DMS153 treated with DMSO at 0.1 percent for 48 hours (cell line): ENCODE results near the gene IRF5.
"Not testable (repeated sequence)": the region's sequence is repeated elsewhere in the genome, so short reads cannot be mapped to it uniquely, and the experiment has no call there.

ENCODE experiments used
- DNase-seq: peaks from one replicate; lab custom pipeline; 2025; ENCODE audit not compliant: unreplicated experiment; lab: John Stamatoyannopoulos, UW

The IRF5 gene

DNA sequence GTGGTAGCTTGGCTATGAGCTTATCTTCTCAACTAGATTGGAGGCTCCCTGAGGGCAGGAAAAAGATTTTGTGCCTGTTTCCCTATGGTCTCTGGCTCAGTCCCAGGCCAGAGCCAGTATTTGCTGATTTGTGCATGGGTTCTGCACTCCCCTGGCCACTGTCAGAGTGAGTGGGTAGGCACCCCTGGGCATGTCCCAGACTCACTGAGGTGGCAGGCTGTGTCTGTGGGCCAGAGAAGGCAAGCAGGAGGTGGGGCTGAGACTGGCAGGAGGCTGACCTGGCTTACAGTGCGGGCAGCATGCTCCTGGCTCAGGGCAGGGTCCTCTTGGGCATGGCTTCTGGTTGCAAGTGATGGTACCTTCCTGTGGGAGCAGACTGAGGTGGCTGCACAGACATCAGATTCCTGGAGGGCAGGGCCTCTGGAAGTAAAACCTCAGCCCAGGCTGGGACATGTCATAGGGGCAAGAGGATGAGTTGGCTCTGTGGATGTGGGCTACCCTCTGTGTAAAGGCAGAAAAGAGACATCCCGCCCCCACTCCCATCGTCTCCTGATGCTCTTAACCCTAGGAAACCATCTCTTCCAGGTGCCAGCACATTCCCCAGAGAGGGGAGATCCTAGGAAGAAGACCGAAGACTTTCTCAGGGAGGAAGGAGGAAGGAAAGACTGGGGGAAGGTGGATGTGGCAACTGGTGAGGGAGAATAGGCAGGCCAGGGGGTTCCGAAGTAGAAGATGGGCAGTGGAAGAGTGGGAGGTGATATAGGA is 31.5 kb upstream of the IRF5 start:
- no peak for DNase-seq

DNA sequence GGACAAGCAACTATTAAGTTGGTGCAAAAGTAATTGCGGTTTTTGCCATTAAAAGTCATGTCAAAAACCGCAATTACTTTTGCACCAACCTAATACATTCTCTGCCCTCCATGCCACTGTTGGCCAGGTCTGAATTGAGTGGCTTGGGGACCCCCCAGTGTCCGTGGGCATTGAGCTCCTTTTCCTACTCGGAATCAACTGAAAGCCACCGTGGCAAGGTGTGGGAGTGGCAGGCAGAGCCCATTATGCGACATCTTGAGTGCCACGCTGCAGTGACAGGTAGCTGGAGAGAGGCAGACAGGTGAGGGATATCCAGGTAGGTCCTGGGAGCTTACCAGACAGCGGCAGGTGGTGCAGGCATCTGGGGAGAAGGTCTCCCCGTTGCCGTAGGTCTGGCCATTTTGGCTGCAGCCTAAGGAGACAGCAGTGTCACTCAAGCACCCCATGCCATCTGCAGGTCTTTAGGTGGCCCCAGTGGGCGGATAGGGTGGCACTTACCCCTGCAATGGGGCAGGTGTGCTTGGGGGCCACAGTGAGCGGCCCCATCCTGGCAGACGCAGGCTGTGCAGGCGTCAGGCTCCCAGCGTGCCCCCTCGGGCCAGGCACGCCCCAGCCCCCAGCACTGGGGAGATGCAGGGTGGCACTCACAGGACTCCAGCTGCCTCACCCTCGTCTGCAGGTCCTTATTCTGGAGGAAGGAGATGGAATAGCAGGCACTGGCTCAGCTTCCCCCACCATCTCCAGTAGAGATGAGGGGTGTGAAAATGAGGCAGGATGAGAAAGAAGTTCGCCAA is 30.8 kb upstream of the IRF5 start:
- DNase-seq: no peak

DNA sequence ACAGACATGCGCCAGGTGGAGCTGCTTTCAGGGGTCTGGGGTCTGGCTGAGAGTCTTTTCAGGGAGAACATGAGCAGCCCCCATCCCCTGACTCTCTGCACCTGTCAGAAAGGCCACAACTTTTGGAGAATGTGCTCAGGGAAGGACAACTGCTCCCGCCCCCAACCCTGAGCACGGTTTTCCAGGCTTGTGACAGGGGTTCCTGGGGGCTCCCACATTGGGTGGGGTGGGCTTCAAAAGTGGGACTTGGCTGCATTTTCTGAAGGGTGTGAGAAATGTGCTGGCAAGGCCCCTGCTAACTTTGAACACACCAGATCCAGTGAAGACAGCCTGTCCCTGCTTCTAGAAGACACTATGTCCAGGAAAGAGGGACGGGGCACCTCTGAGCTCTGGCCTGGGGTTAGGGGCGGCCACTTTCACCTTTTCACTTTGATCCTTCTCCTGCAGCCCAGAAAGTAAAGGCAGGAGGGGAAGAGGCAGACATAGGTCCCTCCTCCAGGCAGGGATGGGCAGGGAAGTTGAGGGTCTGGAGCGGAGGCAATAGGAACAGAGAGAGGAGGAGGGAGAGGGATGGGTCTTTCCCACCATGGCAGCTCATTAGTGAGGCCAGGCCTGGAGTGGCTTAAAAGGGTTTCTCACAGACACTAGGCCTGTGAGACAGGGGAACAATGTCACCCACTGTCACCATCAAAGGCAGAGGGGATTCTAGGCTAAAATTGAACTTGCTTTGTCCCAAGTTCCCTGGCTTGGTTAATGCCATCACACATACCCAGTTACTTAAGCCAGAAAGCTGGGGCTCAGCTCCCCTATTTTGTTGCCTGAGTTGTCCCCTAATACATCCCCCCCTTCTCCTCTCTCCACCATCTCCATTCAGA is 28.7 kb upstream of the IRF5 start:
- no peak for DNase-seq

DNA sequence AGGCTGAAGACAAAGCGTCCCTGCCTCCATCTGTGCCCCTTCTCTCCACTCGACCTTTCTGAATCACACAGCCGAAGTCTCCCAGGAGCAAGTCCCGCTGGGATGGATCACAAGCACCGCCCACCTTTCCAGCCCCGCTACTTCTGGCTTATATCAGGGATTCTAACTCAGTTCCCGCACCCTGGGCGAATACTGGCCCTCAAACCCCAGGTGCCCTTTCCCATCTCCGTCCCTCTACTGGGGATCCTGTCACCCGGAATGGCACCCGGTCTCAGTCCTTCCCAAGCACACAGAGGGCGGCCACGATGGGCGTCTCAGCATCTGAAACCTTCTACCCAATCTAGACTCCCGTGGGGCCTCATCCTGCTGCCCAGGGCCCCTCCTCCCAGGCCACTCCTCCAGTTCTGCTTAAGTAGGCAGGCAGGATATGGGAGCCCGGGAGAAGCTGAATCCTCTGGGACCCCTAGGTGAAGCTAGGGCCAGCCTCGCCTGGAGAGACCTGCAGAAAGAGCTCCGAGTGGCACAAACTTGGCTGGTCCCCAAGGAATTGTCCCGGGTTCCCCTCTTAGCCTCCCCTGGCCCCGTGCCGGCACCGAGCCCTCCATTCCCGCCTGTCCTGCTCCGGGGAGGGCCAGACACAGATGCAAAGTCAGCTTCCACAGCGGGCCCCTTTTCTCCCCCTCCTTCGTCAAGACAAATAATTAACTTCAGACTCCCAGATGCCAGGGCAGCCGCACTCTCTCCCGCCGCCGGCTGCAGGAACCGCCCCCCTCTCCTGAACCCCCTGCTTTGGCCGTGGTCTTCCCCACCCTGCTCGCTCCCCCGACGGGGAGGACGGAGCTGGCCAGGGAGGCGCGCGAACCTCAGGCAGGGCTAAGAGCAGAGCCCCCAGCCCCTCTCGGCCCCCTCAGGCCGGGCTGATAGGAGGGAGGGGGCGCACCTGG is 27.8 kb upstream of the IRF5 start:
- DNase-seq: no peak

DNA sequence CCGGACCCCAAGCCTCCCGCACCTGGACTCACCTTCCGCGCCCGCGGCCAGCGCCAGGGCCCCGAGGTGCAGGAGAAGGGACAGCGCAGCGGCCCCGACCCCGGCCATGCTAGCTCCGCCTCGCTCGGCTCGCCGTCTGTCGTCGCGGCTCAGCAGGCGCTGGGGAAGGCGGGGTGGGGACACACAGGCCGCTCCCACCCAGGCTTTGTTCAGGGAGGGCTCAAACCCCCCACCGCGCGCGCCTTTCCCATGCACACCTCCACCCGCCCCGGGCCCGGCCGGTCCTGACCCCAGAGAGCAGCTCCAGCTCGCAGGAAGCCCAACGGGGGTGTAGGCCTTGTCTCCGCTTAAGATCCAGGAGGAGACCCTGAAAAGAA is 27.2 kb upstream of the IRF5 start, which contains the start of gene KCP:
KCP (minus strand) TSS at position 141 of the 377 bp plus-strand sequence; CDS start at position 108, 33 bp downstream.
- DNase-seq: no peak

DNA sequence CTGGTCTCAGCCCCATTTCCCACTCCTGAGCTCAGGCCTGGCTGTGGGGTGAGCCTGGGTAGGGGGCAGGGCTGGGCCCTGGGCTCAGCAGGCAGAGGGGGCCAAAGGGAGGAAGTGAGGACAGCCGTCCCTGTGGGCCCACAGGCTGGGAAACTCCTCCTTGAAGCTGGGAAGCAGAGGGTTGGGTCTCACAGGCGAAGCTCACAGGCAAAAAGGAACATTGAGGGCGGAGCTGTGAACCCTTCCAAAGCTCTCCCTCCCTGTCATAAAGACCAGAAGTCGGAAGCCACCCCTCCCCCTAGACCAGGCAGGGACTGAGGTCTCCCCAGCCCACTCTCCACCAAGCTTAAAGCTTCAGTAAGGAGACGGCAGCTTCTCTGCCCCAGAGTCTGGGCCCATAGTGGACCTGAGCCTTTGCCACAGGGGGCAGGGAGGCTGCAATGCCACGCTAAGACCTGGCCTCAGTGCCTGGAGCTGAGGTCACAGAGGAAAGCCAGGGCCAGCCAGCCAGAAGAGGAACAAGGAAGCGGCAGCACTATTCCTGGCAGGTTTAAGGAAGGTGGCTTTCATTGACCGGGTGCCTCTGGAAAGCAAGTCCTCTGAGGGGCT is 26.2 kb upstream of the IRF5 start:
- DNase-seq: no peak

DNA sequence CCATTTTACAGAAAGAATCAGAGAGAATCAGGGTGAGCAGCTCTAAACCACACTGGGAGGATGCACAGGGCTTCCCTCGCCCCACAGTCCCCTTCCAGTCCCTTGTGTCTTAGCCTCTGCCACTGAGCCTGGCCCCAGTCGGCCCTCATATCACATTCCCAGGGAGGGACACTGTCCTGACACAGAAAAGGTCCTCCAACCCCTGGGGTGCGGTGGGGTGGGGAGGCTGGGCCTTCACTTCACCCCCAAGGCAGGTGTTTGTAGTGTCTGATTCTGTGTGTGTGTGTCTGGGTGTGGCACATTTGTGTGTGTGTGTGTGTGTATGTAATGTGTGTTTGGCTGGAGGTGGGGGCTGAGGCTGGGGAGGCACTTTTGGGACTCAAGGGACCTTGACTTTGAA is 25.4 kb upstream of the IRF5 start:
- DNase-seq: no peak

DNA sequence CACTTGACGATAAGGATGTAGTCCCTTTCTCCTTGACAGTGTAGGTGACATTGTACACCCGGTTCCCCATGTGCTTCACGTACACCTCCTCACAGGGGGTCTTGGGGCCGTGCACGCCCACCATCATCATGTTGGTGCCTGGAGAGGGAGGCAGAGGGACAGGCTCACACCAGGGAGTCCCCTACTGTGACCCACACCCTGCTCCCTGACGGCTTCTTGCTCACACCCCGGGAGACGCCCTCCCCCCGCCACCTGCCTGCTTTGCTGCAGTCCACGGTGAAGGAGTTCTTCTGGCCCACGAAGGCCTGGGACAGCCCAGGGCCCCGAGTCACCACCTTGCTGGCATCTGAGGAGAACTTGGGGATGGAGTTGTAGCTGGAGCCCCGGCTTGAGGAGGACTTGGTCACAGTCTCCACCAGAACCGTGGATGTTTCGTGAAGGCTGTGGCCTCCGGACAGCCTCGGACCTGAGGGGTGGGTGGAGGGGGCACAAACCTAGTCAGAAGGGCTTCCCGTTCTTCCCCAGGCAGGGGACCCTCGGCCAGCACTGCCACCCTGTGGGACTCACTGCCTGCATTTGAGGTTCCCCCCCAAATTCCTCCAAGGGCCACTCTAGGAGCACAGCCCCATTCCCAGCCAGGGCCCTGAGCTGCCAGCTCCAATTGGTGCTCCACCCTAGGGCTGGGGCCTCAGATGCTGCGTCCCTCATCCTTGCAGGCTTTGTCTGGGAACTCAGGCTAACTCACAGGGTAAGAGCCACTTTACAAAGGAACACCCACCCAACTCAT is 24.8 kb upstream of the IRF5 start:
- not testable (repeated sequence) for DNase-seq

DNA sequence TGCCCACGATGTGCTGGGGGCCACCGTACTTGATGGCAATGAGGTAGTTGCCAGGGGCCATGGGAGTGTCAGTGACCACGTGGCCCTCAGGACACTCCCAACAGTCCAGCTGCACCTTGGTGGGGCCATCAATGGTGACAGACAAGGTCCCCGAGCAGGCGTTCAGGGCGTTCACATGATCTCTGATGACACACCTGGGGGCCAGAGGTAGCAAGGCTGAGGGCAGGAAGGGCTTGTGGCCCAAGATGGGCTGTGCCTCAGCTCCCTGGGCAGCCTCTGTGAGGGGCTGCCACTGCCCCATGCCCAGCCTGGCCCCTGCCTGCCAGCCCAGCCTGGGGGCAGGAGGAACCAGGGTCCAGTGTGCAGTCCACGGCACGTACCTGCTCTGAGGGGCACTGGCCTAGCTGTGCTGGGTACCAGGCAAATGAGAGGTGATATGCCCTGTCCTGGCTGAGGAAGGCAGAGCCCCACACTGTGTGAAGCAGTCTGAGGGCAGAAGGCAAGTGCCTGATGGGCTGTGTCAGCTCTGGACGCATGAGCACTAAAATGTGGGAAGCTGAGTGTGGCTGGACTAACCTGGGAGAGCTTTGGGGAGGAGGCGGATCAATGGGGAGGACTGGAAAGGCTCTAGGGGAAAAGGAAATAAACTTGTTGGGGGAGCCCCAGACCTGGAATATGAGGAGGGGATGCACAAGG is 23.7 kb upstream of the IRF5 start:
- DNase-seq: no peak

DNA sequence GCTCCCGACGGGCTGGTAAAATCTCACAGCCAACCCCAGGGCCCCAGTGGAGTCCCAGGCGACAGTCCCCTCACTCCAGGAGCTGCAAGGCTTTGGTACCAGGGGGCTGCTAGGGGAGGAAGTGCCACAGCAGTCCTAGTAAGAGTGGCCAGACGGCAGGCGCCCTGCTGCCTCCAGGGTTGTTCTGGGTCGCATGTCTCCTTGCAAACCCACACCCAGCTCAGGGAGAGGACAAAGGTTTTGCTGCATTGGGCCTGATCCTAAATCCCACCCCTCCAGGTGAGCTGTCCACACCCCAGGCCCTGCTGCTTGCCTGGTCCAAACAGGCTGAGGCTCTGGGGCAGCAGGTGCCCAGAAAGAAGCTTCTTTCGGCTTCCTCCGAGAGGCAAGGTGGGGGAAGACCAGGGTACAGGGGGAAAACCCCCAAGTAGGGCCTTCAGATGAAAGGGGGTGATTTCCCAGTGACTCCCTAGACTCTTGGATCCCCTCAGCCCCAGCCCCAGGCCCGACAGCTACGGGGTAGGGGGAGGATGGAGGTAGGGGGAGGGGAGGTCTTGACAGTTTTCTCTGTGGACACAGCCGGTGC is 23.1 kb upstream of the IRF5 start:
- DNase-seq: no peak

DNA sequence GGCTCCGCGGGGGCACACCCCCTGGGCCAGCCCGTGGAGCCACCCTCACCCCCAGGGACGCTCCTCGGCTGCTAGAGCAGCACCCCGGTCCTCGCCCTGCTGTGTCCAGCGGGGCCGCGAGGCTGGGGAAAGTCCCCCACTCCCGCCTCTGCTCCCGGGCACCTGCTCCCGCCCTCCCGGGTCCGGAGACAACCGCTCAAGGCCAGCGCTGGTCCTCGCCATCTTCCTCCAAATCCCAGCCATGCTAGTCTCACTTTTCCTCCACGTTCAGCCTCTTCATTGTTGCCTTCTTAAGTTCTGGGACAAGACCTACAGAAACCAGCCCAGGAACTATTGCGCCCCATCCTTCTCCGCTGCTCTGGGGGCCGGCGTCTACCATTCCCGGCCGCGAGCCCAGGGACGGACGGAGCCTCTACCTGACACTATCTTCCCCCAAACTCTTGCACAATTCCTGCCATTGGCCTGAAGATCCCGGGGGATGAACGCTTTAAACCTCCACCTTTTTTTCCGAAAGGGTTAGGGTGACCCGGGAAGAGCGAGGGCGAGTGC is 22.4 kb upstream of the IRF5 start:
- DNase-seq: no peak

DNA sequence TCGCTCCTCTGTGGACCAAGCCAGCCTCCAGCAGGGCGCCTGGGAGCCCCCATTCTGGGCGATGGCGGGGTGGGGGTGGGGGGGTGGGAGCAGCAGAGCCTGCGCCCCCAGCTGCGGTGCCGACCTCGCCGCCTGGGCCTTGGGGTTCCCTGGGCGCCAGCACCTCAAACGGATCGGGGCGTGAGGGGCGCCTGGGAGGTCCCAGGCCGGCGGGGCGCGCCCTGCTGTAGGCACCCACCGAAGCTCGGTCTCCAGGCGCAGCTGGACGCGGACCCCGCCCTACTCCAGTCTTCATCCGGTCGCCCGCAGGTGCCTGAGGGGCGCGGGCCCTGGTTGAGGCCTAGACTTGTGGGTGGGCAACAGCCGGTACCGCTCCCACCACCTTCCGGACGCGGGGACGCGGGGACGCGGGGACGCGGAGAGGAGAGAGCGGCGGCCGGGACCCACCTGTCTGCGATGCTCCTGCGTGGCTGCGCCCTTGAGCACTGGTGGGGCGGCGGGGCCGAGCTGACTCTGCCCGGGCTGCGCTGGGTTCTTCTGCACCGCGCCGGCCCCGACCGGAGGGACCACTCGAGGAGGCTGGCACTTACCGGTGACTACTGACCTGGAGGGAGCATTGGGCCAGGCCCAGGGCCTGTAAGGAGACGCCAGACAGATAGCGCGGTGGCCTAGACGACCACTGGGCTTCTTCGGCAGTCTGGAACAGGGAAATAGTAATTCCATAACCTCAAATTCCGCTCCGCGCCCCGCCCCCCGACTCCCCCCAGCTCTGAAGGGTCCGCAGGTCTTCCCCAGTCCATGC is 21.7 kb upstream of the IRF5 start:
- no peak for DNase-seq

DNA sequence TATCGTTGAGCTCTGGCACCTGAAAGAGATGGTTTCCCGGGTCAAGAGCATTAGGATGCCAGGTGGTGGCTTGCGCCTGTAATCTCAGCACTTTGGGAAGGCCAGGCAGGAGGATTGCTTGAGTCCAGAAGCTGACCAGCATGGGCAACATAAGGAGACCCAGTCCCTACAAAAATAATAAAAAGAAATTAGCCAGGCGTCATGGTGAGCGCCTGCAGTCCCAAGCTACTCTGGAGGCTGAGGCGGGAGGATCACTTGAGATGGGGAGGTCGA is 21.1 kb upstream of the IRF5 start:
- DNase-seq: no peak

DNA sequence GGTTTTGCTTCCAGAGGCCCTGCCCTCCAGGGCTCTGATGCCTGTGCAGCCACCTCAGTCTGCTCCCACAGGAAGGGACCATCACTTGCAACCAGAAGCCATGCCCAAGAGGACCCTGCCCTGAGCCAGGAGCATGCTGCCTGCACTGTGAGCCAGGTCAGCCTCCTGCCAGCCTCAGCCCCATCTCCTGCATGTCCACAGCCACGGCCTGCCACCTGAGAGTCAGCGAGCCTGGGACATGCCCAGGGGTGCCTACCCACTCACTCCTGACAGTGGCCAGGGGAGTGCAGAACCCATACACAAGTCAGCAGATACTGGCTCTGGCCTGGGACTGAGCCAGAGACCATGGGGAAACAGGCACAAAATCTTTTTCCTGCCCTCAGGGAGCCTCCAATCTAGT is 20.6 kb upstream of the IRF5 start:
- no peak for DNase-seq

DNA sequence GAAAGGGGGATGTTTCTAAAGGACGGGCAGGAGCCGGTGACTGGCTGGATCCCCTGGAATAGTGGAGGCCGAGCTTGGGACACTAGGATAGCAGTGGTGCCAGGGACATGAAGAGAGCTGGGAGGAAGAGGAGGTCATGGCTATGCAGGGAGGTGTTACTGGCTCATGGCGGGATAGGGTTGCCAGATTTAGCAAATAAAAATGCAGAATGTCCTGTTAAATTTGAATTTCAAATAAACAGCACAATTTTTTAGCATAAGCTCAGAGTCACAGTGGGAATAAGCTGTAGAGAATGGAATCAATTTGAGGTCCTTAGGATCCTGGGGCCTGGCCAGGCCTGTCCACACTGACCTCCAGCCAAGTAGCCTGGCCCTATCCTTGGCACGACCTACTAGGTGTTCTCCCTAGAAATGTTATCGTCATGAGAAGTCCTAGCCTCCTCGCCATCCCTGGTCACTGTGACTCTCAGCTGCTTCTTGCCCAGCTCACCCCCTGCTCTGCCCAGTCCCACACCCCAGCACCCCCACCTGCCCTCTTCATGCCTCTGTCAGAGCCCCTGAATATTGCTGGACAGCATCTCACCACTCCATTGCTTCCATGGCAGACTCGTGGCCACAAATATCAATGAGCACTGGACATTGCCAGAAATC is 19.6 kb upstream of the IRF5 start:
- DNase-seq: no peak

DNA sequence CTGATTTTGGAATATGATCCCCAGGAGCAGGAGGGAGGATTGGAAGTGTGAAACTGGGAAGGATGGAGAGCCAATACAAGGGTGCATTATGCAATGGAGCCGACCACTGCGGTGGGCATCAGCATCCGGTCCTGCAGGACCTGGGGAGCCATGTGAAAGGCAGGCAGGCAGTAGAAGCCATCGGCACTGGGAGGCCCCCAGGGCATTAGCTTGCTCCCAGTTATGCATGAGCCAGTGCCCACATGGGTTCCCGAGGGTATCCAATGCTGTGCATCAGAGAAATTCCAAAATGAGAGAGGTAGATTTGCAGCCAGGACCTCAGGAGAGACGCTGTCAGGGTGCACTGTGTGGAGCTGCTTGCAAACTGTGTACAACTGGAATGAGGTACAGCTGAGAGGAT is 18.5 kb upstream of the IRF5 start:
- no peak for DNase-seq
